Naive thymus-derived CD8-positive, alpha-beta T cell (primary cell): ENCODE data around the gene GHRH. TPM values are rescaled to one million over a fixed set of nuclear protein-coding genes. Genes with fewer than 3 reads are reported as not detected.

Experiments
- ATAC-seq, 2 donors: fragments of 150-1000 bp; cut with Tn5 transposase in 1 of 2; sonication (Bioruptor Pico), chemical (Tn5 transposase) in 1 of 2; 1 replicate in 1 of 2; 2 replicates in 1 of 2; pipeline ENCODE4 v1.10.0; 2021; ENCODE audit warnings: mild to moderate bottlenecking in 2 of 2, moderate library complexity in 2 of 2
- POLR2A ChIA-PET: fragments of 350-600 bp; sonication (Branson Sonifier 250); formaldehyde crosslinking; loops from one replicate; lab custom pipeline; 2021; ENCODE audit warnings: antibody characterized with exemption; lab: Charles Lee
- DNase-seq, 10 donors: peaks; one replicate each; pipeline versions ENCODE4 v3.0.0 to v3.0.0-alpha.2; 2020 to 2022
- H3K27ac Mint-ChIP-seq, 10 donors: one replicate each; pipeline ENCODE4 v1.8.0; 2020 to 2022; ENCODE audit warnings: mild to moderate bottlenecking in 10 of 10, mixed read lengths in 10 of 10, moderate library complexity in 4 of 10, inconsistent platforms in 1 of 10
- H3K27me3 Mint-ChIP-seq, 5 donors: one replicate each; pipeline ENCODE4 v1.8.0; 2021 to 2022; ENCODE audit warnings: mixed read lengths in 5 of 5
- H3K36me3 Mint-ChIP-seq, 3 donors: one replicate each; pipeline ENCODE4 v1.8.0; 2020 to 2022; ENCODE audit warnings: mixed read lengths in 3 of 3, mild to moderate bottlenecking in 2 of 3, inconsistent platforms in 1 of 3
- H3K4me1 Mint-ChIP-seq, 4 donors: one replicate each; pipeline ENCODE4 v1.8.0; 2021 to 2022; ENCODE audit warnings: mixed read lengths in 4 of 4
- H3K4me3 Mint-ChIP-seq, 10 donors: one replicate each; pipeline ENCODE4 v1.8.0; 2020 to 2022; ENCODE audit warnings: mild to moderate bottlenecking in 10 of 10, mixed read lengths in 10 of 10, moderate library complexity in 6 of 10, inconsistent platforms in 1 of 10
- H3K9me3 Mint-ChIP-seq, 9 donors: one replicate each; pipeline ENCODE4 v1.8.0; 2020 to 2022; ENCODE audit warnings: mixed read lengths in 9 of 9, mild to moderate bottlenecking in 3 of 9, inconsistent platforms in 1 of 9, moderate library complexity in 1 of 9
- polyA plus RNA-seq, 3 donors: library from polyadenylated mRNA; unstranded; fragments of 300-500 nt; fragmentation: Illumina TruSeq; gene quantifications; one replicate each; pipeline ENCODE4 v1.2.3, GENCODE V29; 2021
- total RNA-seq, 8 experiments: library from RNA in 2 of 8; stranded (reverse) in 2 of 8; gene quantifications; one replicate each; pipeline ENCODE4 v1.2.3 and lab custom pipeline; 2021 to 2026

GHRH gene
- total and polyA plus RNA-seq, 5 experiments from 2014 or later = not detected

- no peak overlapping the region for H3K27ac Mint-ChIP-seq
- DNase-seq (no peak), ATAC-seq (no peak)
- no peak overlapping the region for H3K4me3 Mint-ChIP-seq
- H3K4me1 Mint-ChIP-seq = peaks cover 0 to 14% (median 5%) of the 10 kb centered on the region in 4 donors
- POLR2A ChIA-PET = interaction anchor here (0.5 to 0.7 kb wide), 2 partner anchors 9 to 41 kb away, joined by 3 read pairs; no protein-coding TSS in a partner anchor
- no peaks in the 10 kb centered on the region for H3K9me3 Mint-ChIP-seq
- no peaks in the 10 kb centered on the region for H3K36me3 Mint-ChIP-seq
- H3K27me3 Mint-ChIP-seq = peaks cover 0 to 7% (median 3%) of the 10 kb centered on the region in 5 donors
Measured at GRCh38 chr20:37285664-37286374, 24.2 kb upstream of the GHRH start.

- Mint-ChIP-seq H3K9me3 (no peaks in the 10 kb centered on the region), H3K27ac (no peak overlapping the region), H3K27me3 (peaks cover 0 to 7% (median 3%) of the 10 kb centered on the region in 5 donors), H3K36me3 (no peaks in the 10 kb centered on the region), H3K4me1 (peaks cover 0 to 10% (median 4%) of the 10 kb centered on the region in 4 donors), H3K4me3 (no peak overlapping the region)
- ATAC-seq (no peak), DNase-seq (no peak)
- POLR2A ChIA-PET = no interaction called here
Measured at GRCh38 chr20:37284691-37285161, 23.1 kb upstream of the GHRH start.

GRCh38 chr20:37283530-37284195 lies 22.0 kb upstream of the GHRH start:
- POLR2A ChIA-PET = no interaction called here
- no peaks in the 10 kb centered on the region for H3K9me3 Mint-ChIP-seq
- peaks cover 0 to 7% (median 3%) of the 10 kb centered on the region in 5 donors for H3K27me3 Mint-ChIP-seq
- H3K4me1 Mint-ChIP-seq = peaks cover 0 to 6% (median 1%) of the 10 kb centered on the region in 4 donors
- H3K27ac Mint-ChIP-seq = no peak overlapping the region
- no peak overlapping the region for H3K4me3 Mint-ChIP-seq
- H3K36me3 Mint-ChIP-seq = no peaks in the 10 kb centered on the region
- DNase-seq (no peak), ATAC-seq (no peak)

DNA sequence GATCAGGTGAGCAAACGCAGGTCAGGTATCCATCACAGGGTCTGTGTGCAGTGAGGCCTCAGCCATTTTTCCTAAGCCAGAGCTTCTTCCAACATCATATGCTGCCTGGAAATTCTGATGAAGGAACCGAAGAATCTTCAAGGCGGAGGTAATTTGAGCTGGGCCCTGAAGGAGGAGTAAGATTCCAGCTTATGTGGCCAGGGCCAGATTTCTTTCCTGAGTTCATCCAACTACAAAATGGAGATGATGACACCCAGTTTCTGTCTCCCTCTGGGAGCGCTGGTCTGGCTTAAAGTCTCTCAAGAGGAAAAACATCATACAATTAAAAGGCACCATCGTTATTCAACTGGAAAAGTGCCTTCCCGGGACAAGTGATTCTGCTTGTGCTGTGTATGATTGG lies 20.9 kb upstream of the GHRH start:
- POLR2A ChIA-PET = no interaction called here

DNA sequence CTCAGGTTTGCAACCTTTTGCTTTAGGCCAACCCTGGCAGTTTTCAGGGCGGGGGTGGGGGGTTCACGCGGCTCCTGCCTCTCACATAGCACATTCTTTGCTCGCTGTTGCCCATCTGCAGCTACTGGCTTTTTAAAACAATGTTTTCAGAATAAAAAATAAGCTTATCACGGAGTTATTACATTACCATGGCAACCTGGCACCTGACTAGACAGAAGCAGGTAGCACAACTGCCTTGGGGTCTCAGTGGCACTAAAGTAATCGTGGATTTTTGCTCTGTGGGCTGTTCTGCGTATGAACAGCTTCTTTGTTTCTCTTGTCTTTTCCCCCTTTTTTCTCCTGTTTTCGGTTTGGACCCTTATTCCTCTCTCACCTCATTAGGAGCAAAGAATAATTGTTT lies 18.8 kb upstream of the GHRH start:
- no peak overlapping the region for H3K27ac Mint-ChIP-seq
- DNase-seq = no peak
- no peaks in the 10 kb centered on the region for H3K9me3 Mint-ChIP-seq
- ATAC-seq = no peak
- H3K4me3 Mint-ChIP-seq = no peak overlapping the region
- POLR2A ChIA-PET = interaction anchor here (1.4 kb wide), 1 partner anchor 9 kb away, joined by 5 read pairs; the partner anchor contains the start of gene MANBAL
- H3K27me3 Mint-ChIP-seq = peaks cover 0 to 7% (median 3%) of the 10 kb centered on the region in 5 donors
- no peaks in the 10 kb centered on the region for H3K36me3 Mint-ChIP-seq
- peaks cover 5 to 16% (median 10%) of the 10 kb centered on the region in 4 donors for H3K4me1 Mint-ChIP-seq

More for the DNA sequence above, 20.9 kb upstream of the GHRH start:
- Mint-ChIP-seq H3K36me3 (no peaks in the 10 kb centered on the region), H3K4me3 (no peak overlapping the region), H3K27ac (no peak overlapping the region), H3K4me1 (no peaks in the 10 kb centered on the region), H3K9me3 (no peaks in the 10 kb centered on the region), H3K27me3 (peaks cover 0 to 7% (median 3%) of the 10 kb centered on the region in 5 donors)
- DNase-seq (no peak), ATAC-seq (no peak)

DNA sequence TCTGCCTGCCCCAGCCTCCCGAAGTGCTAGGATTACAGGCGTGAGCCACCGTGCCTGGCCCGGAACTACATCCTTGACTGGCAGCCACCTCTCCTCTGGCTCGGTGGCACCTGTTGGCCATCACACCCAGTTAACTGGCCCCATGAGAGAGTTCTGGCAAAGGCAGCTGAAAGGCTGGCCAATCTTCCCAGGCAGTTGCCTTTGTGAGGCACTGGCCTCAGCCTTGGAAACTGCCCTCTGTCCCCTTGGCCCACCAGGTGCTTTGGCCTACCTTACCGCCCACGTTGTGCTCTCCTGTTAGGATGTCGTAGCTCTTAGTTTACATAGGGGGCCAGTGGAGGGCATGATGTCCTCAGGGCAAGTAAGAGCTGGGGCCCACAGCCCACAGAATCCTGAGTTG lies 18.2 kb upstream of the GHRH start:
- ATAC-seq (no peak), DNase-seq (no peak)
- Mint-ChIP-seq H3K27me3 (peaks cover 0 to 6% (median 2%) of the 10 kb centered on the region in 5 donors), H3K36me3 (no peaks in the 10 kb centered on the region), H3K27ac (no peak overlapping the region), H3K9me3 (no peaks in the 10 kb centered on the region), H3K4me3 (no peak overlapping the region), H3K4me1 (peaks cover 5 to 21% (median 10%) of the 10 kb centered on the region in 4 donors)
- POLR2A ChIA-PET = interaction anchor here (1.4 kb wide), 1 partner anchor 10 kb away, joined by 5 read pairs; the partner anchor contains the start of gene MANBAL

GRCh38 chr20:37278966-37279590 lies 17.5 kb upstream of the GHRH start:
- DNase-seq = no peak
- Mint-ChIP-seq H3K27me3 (peaks cover 0 to 4% (median 1%) of the 10 kb centered on the region in 5 donors), H3K36me3 (no peaks in the 10 kb centered on the region), H3K9me3 (no peaks in the 10 kb centered on the region), H3K4me3 (no peak overlapping the region), H3K4me1 (peaks cover 5 to 27% (median 10%) of the 10 kb centered on the region in 4 donors), H3K27ac (no peak overlapping the region)
- POLR2A ChIA-PET = no interaction called here
- ATAC-seq = no peak

GRCh38 chr20:37277253-37277593 lies 15.6 kb upstream of the GHRH start:
- ATAC-seq = no peak
- Mint-ChIP-seq H3K4me1 (peaks cover 5 to 32% (median 10%) of the 10 kb centered on the region in 4 donors), H3K27ac (peak overlapping the region in 4 of 10 donors; percentile 15 to 81 (median 48)), H3K36me3 (no peaks in the 10 kb centered on the region), H3K27me3 (peaks cover 0 to 2% (median 0%) of the 10 kb centered on the region in 5 donors), H3K4me3 (no peak overlapping the region), H3K9me3 (no peaks in the 10 kb centered on the region)
- no peak for DNase-seq
- POLR2A ChIA-PET = no interaction called here

GRCh38 chr20:37276494-37277252 lies 15.1 kb upstream of the GHRH start:
- POLR2A ChIA-PET = no interaction called here
- peak overlapping the region in 3 of 10 donors; percentile 16 to 36 (median 16) for H3K4me3 Mint-ChIP-seq
- peak in 3 of 10 donors; percentile 16 to 23 (median 22) for DNase-seq

DNA sequence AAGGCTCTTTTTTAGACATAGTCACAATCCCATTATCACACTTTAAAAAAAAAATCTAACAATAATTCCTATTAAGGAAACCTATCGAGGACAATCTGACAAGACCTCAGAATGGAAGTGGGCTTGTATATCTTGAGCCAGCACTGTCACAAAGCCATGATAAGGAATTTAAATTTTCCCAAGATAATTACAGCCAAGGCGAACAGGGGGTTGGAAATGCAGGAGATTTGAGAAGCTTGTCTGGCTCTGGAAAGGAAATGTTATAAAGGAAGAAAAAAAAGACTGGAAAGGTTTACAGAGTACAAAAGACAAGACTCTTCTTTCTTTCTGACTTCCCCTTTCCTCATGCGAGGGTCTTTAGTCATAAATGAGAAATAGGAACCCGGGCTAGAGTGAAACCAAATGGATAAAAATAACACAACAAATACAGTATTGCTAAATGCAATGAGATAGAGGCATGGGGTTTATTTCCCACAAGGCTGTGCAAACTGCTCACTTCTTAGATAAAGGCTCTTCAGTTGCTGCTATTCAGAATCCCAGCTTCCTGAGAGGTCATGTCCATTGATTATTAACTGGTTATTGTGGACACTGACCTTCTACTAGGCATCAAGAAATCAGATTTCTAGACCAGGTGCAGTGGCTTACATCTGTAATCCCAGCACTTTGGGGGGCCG lies 13.4 kb upstream of the GHRH start:
- no peaks in the 10 kb centered on the region for H3K36me3 Mint-ChIP-seq
- H3K4me3 Mint-ChIP-seq = no peak overlapping the region
- no peak for ATAC-seq
- peaks cover 5 to 48% (median 10%) of the 10 kb centered on the region in 4 donors for H3K4me1 Mint-ChIP-seq
- peak overlapping the region in 1 of 10 donors; percentile 69 for H3K27ac Mint-ChIP-seq
- no peaks in the 10 kb centered on the region for H3K9me3 Mint-ChIP-seq
- no peak for DNase-seq
- POLR2A ChIA-PET = no interaction called here
- H3K27me3 Mint-ChIP-seq = no peaks in the 10 kb centered on the region

More at GRCh38 chr20:37276494-37277252, 15.1 kb upstream of the GHRH start:
- no peaks in the 10 kb centered on the region for H3K36me3 Mint-ChIP-seq
- H3K4me1 Mint-ChIP-seq = peaks cover 5 to 34% (median 10%) of the 10 kb centered on the region in 4 donors
- no peaks in the 10 kb centered on the region for H3K9me3 Mint-ChIP-seq
- ATAC-seq = peak; percentile 68 to 83
- peak overlapping the region in 5 of 10 donors; percentile 31 to 70 (median 55) for H3K27ac Mint-ChIP-seq
- H3K27me3 Mint-ChIP-seq = peaks cover 0 to 1% (median 0%) of the 10 kb centered on the region in 5 donors

DNA sequence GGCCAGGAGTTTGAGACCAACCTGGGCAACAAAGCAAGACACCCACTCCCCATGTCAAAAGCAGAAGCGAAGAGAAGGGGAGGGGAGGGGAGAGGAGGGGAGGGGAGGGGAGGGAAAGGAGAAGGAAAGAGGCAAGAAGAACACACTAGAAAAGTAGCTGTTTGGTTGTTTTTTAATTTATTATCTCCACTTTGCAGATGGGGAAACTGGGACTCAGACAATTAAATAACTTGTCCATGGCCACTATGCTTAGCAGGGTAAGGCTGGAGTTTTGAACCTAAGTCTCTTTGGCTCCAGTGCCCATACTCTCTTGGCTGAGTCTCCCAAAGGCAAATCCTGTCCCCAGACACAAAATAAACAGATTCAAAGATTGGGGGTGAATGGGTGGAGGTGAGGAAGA lies 12.4 kb upstream of the GHRH start:
- Mint-ChIP-seq H3K27me3 (no peaks in the 10 kb centered on the region), H3K9me3 (no peaks in the 10 kb centered on the region), H3K4me3 (no peak overlapping the region), H3K36me3 (no peaks in the 10 kb centered on the region), H3K4me1 (peaks cover 5 to 51% (median 10%) of the 10 kb centered on the region in 4 donors), H3K27ac (peak overlapping the region in 1 of 10 donors; percentile 15)
- POLR2A ChIA-PET = no interaction called here
- ATAC-seq = no peak
- DNase-seq = no peak

DNA sequence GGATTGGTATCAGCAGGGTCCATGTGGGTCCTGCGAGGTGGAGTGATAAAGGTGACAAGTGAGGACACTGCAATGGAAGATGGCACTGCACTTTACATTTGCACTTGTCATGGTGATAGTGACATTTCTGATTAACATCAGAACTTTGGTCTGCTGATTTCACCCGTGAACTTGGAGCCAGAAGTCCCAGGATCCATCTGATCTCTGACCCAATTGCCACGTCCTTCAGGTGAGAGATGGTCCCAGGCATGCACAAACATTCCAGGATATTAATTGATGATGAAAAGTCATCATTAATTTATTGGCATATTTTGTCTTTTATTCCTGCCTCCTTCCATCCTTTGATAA lies 9.8 kb upstream of the GHRH start:
- POLR2A ChIA-PET = no interaction called here
- H3K36me3 Mint-ChIP-seq = no peaks in the 10 kb centered on the region
- ATAC-seq = no peak

More for the DNA sequence above, 9.8 kb upstream of the GHRH start:
- Mint-ChIP-seq H3K4me3 (no peak overlapping the region), H3K27ac (no peak overlapping the region), H3K27me3 (peaks cover 0 to 4% (median 3%) of the 10 kb centered on the region in 5 donors), H3K9me3 (no peaks in the 10 kb centered on the region), H3K4me1 (peaks cover 0 to 41% (median under 1%) of the 10 kb centered on the region in 4 donors)
- no peak for DNase-seq
